ENCODE results near the gene RBMS3. TPM values are rescaled to one million over a fixed set of nuclear protein-coding genes. Genes with fewer than 3 reads are reported as not detected.

The RBMS3 gene
- total RNA-seq, 1 experiment from 2014 or later = 7.4 TPM

GRCh38 chr3:29410660-29411405 is 130.0 kb downstream of the RBMS3 start:
- no peaks in the 10 kb centered on the region for H3K9me3 ChIP-seq
- no peaks in the 10 kb centered on the region for H3K36me3 ChIP-seq (ENCODE audit: control insufficient read depth, insufficient read depth, low read length)
- H3K4me3 ChIP-seq (ENCODE audit: low read depth, low read length) = no peak overlapping the region
- no peaks in the 10 kb centered on the region for H3K27me3 ChIP-seq (replicated peaks; ENCODE audit: control insufficient read depth, insufficient read depth, low read length)
- no peak for TF ChIP-seq CTCF (IDR thresholded peaks at IDR 0.05; ENCODE audit: insufficient read depth in 1 of 2, low read depth in 1 of 2, low read length in 1 of 2, severe bottlenecking in 1 of 2, unreplicated experiment in 1 of 2)
- H3K4me1 Mint-ChIP-seq (ENCODE audit: low read depth, unreplicated experiment) = no peaks in the 10 kb centered on the region
- H3K4me1 ChIP-seq = no peaks in the 10 kb centered on the region
- H3K27me3 Mint-ChIP-seq (ENCODE audit: insufficient read depth, unreplicated experiment) = no peaks in the 10 kb centered on the region
- ChIA-PET POLR2A (no interaction called here), CTCF (no interaction called here)
- DNase-seq = no peak
- H3K27ac Mint-ChIP-seq (ENCODE audit: unreplicated experiment) = no peak overlapping the region
- H3K9me3 Mint-ChIP-seq (ENCODE audit: unreplicated experiment) = no peaks in the 10 kb centered on the region
- intact Hi-C loops (cut with micrococcal nuclease; ENCODE audit: unreplicated experiment) = no loop called here
- no TSS peak for BruUV-seq (replicated peaks)
- H3K4me3 Mint-ChIP-seq (ENCODE audit: unreplicated experiment) = no peak overlapping the region
- no peaks in the 10 kb centered on the region for H3K36me3 Mint-ChIP-seq (ENCODE audit: insufficient read depth, unreplicated experiment)

GRCh38 chr3:29412110-29412509 is 131.2 kb downstream of the RBMS3 start:
- Mint-ChIP-seq H3K27me3 (ENCODE audit: insufficient read depth, unreplicated experiment) (no peaks in the 10 kb centered on the region), H3K36me3 (ENCODE audit: insufficient read depth, unreplicated experiment) (no peaks in the 10 kb centered on the region), H3K4me1 (ENCODE audit: low read depth, unreplicated experiment) (no peaks in the 10 kb centered on the region), H3K9me3 (ENCODE audit: unreplicated experiment) (no peaks in the 10 kb centered on the region), H3K27ac (ENCODE audit: unreplicated experiment) (no peak overlapping the region), H3K4me3 (ENCODE audit: unreplicated experiment) (no peak overlapping the region)
- H3K4me1 ChIP-seq = no peaks in the 10 kb centered on the region
- POLR2A ChIA-PET = no interaction called here
- no peak overlapping the region for H3K4me3 ChIP-seq (ENCODE audit: low read depth, low read length)
- no peaks in the 10 kb centered on the region for H3K36me3 ChIP-seq (ENCODE audit: control insufficient read depth, insufficient read depth, low read length)
- H3K9me3 ChIP-seq = no peaks in the 10 kb centered on the region
- H3K27me3 ChIP-seq (replicated peaks; ENCODE audit: control insufficient read depth, insufficient read depth, low read length) = no peaks in the 10 kb centered on the region
- no peak for TF ChIP-seq CTCF (IDR thresholded peaks at IDR 0.05; ENCODE audit: insufficient read depth in 1 of 2, low read depth in 1 of 2, low read length in 1 of 2, severe bottlenecking in 1 of 2, unreplicated experiment in 1 of 2)
- CTCF ChIA-PET = no interaction called here
- no peak for DNase-seq
- BruUV-seq (replicated peaks) = no TSS peak
- intact Hi-C loops (cut with micrococcal nuclease; ENCODE audit: unreplicated experiment) = no loop called here

DNA sequence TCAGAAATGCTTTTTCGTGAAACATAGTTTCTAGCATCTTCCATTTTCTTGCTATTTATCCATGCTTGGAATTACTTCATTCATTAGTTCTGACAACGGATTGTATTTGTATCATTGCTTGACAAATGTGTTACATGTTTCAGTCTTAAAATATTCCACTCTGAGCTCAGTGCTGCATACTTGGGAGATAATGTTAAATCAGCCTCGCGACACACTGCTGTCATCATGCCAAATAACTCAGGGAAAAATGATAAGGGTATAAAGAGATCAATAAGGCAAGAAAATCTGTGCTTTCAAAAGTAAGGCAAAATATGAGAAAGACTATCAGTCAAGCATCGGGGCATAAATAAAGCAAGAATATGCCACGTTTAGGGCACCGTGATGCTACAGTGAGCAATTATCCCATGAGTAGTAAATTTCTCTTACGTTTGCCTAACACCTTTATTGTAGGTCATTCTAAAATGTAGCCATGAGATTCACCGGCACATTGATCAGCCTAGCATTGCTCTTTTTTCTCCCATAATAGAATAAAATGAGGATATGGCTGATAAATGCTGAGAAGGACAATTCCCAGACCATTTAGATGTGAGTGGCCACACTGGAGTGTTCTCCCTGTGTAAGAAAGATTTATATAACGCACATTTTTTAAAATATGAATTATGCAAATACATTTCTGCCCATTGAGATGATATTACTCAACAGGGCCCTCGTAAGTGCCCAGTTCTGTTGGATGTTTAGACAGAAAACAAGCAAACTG is 133.8 kb downstream of the RBMS3 start:
- H3K4me3 Mint-ChIP-seq (ENCODE audit: unreplicated experiment) = no peak overlapping the region
- CTCF ChIA-PET = no interaction called here
- POLR2A ChIA-PET = no interaction called here

More for the DNA sequence above, 133.8 kb downstream of the RBMS3 start:
- H3K4me1 ChIP-seq = no peaks in the 10 kb centered on the region
- no peak for TF ChIP-seq CTCF (IDR thresholded peaks at IDR 0.05; ENCODE audit: insufficient read depth in 1 of 2, low read depth in 1 of 2, low read length in 1 of 2, severe bottlenecking in 1 of 2, unreplicated experiment in 1 of 2)
- BruUV-seq (replicated peaks) = no TSS peak
- no peaks in the 10 kb centered on the region for H3K27me3 Mint-ChIP-seq (ENCODE audit: insufficient read depth, unreplicated experiment)
- no peak overlapping the region for H3K27ac Mint-ChIP-seq (ENCODE audit: unreplicated experiment)
- no peak overlapping the region for H3K4me3 ChIP-seq (ENCODE audit: low read depth, low read length)
- no peak for DNase-seq
- no peaks in the 10 kb centered on the region for H3K36me3 Mint-ChIP-seq (ENCODE audit: insufficient read depth, unreplicated experiment)
- H3K9me3 Mint-ChIP-seq (ENCODE audit: unreplicated experiment) = no peaks in the 10 kb centered on the region
- intact Hi-C loops (cut with micrococcal nuclease; ENCODE audit: unreplicated experiment) = no loop called here
- no peaks in the 10 kb centered on the region for H3K9me3 ChIP-seq
- H3K36me3 ChIP-seq (ENCODE audit: control insufficient read depth, insufficient read depth, low read length) = no peaks in the 10 kb centered on the region
- H3K4me1 Mint-ChIP-seq (ENCODE audit: low read depth, unreplicated experiment) = no peaks in the 10 kb centered on the region
- H3K27me3 ChIP-seq (replicated peaks; ENCODE audit: control insufficient read depth, insufficient read depth, low read length) = no peaks in the 10 kb centered on the region

All from Caco-2 (cell line).